ENCODE results near the gene MRPS33. TPM values are rescaled to one million over a fixed set of nuclear protein-coding genes. Genes with fewer than 3 reads are reported as not detected.
"Not testable (repeated sequence)": the region's sequence is repeated elsewhere in the genome, so short reads cannot be mapped to it uniquely, and the experiment has no call there.

MRPS33 gene
- total RNA-seq, 4 donors from 2014 or later, result 8.3 to 35.5 (median 22.5) TPM

DNA sequence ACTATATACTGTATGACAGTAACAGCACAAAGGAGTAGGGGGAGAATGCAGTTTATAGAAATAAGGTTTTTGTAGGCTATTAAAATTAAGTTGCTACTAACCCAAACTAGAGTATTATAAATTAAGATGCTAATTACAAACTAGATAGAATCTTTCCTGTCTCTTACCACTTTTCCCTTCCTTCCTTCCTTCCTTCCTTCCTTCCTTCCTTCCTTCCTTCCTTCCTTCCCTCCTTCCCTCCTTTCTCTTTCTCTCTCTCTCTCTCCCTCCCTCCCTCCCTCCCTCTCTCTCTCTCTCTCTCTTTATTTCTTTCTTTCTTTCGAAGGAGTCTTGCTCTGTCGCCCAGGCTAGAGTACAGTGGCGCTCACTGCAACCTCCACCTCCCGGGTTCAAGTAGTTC, 53.6 kb downstream of the MRPS33 start:
- Histone ChIP-seq H3K9me3 (no peaks in the 10 kb centered on the region), H3K4me3 (no peak overlapping the region), H3K27ac (no peak overlapping the region), H3K27me3 (no peaks in the 10 kb centered on the region), H3K36me3 (no peaks in the 10 kb centered on the region), H3K4me1 (no peaks in the 10 kb centered on the region)
- TF ChIP-seq POLR2A (IDR thresholded peaks at IDR 0.05) (no peak), CTCF (IDR thresholded peaks at IDR 0.05) (no peak)
- DNase-seq, result no peak

DNA sequence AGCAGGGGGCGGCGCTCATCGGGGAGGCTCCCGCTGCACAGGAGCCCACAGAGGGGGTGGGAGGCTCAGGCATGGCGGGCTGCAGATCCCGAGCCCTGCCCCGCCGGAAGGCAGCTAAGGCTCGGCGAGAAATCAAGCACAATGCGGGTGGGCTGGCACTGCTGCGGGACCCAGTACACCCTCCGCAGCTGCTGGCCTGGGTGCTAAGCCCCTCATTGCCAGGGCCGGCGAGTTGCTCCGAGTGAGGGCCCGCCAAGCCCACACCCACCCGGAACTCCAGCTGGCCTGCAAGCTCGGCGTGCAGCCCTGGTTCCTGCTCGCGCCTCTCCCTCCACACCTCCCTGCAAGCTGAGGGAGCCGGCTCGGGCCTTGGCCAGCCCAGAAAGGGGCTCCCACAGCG, 57.8 kb downstream of the MRPS33 start:
- DNase-seq, H3K4me3 ChIP-seq, H3K27me3 ChIP-seq, H3K9me3 ChIP-seq, H3K4me1 ChIP-seq, H3K27ac ChIP-seq, H3K36me3 ChIP-seq: not testable (repeated sequence)

Small RNAs within 50 kb of the gene (small RNA-seq; reads per million reads assigned to genes)
- 0 reads per million in 2 donors for gene RNU4-74P

Other genes with a start within 250 kb of the MRPS33 start
- 10 to 100 TPM; 26.3 to 97.4 (median 47.6) TPM for gene BRAF, start 90.0 kb downstream of the MRPS33 start, total RNA-seq
- under 1 TPM in 3 of 4 donors, not detected in 1; under 0.01 to 0.66 (median 0.13) TPM for gene TMEM178B, start 59.1 kb upstream of the MRPS33 start, total RNA-seq